ENCODE data around the gene CCDC7. TPM values are rescaled to one million over a fixed set of nuclear protein-coding genes. Genes with fewer than 3 reads are reported as not detected.
"Not testable (repeated sequence)": the region's sequence is repeated elsewhere in the genome, so short reads cannot be mapped to it uniquely, and the experiment has no call there.

Gene CCDC7
- total RNA-seq, 2 experiments from 2014 or later: 28.4 to 34.5 TPM

GRCh38 chr10:32483019-32483502 lies 37.1 kb downstream of the CCDC7 start:
- POLR2A ChIA-PET; ATAC-seq (ENCODE audit: low read depth); H3K4me3 Mint-ChIP-seq; DNase-seq; H3K4me1 Mint-ChIP-seq; H3K27me3 Mint-ChIP-seq; H3K27ac Mint-ChIP-seq: not testable (repeated sequence)
- peaks cover 69% of the 10 kb centered on the region for H3K36me3 Mint-ChIP-seq
- peaks cover 18% of the 10 kb centered on the region for H3K9me3 Mint-ChIP-seq

GRCh38 chr10:32488038-32488437 lies 42.1 kb downstream of the CCDC7 start:
- ATAC-seq (ENCODE audit: low read depth); POLR2A ChIA-PET; H3K4me3 Mint-ChIP-seq; H3K27me3 Mint-ChIP-seq; H3K4me1 Mint-ChIP-seq; H3K27ac Mint-ChIP-seq; DNase-seq: not testable (repeated sequence)
- Mint-ChIP-seq H3K9me3 (peaks cover 20% of the 10 kb centered on the region), H3K36me3 (peaks cover 72% of the 10 kb centered on the region)

DNA sequence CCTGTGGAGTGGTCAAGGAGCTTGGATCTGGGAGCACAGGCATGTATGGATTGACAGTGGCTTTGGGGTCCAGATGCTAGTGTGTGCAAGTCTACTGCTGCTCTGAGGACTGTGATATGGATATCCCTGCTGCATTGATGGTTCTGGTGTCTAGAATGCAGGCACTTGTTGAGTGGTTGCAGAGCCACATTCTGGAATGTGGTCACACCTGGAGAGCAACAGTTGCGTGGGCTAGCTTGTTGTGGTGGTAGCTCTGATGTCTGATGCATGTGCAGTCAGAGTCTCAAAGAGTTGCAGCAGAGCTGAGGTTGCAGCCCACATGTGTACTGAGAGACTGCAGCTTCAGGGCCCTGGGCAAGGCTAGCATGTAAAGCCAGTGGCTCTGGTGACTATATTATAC lies 43.2 kb downstream of the CCDC7 start:
- DNase-seq (peak; percentile 7), ATAC-seq (ENCODE audit: low read depth) (no peak)
- no peaks in the 10 kb centered on the region for H3K27me3 Mint-ChIP-seq
- no peak overlapping the region for H3K4me3 Mint-ChIP-seq
- peaks cover 69% of the 10 kb centered on the region for H3K36me3 Mint-ChIP-seq
- no peak overlapping the region for H3K27ac Mint-ChIP-seq
- no peaks in the 10 kb centered on the region for H3K4me1 Mint-ChIP-seq
- POLR2A ChIA-PET: no interaction called here
- H3K9me3 Mint-ChIP-seq: peaks cover 20% of the 10 kb centered on the region

DNA sequence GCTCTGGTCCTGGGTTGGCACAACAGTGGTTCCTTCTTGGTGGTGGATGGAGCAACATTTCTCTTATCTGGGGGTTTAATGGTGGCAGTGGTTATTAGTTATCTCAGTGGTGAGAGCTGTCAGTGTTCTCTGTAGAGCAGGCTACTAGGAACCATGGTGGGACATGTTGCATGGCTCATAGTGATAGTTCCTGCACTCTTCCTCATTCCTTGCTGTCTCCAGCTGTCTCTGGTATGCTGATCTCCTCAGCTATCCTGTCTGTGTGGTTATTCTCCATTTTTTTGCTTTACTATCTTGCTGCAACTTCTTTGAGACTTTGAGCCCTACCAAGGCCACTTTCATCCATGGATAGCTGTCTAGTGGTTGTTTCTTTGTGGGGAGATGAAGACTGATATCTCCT lies 44.0 kb downstream of the CCDC7 start:
- H3K36me3 Mint-ChIP-seq: peaks cover 67% of the 10 kb centered on the region
- peaks cover 19% of the 10 kb centered on the region for H3K9me3 Mint-ChIP-seq
- H3K4me1 Mint-ChIP-seq: no peaks in the 10 kb centered on the region
- POLR2A ChIA-PET: no interaction called here
- no peak overlapping the region for H3K4me3 Mint-ChIP-seq
- H3K27ac Mint-ChIP-seq: no peak overlapping the region
- no peak for ATAC-seq (ENCODE audit: low read depth)
- no peaks in the 10 kb centered on the region for H3K27me3 Mint-ChIP-seq
- no peak for DNase-seq

GRCh38 chr10:32494562-32494961 lies 48.6 kb downstream of the CCDC7 start:
- H3K9me3 Mint-ChIP-seq; POLR2A ChIA-PET; H3K27me3 Mint-ChIP-seq; H3K4me3 Mint-ChIP-seq; H3K4me1 Mint-ChIP-seq; DNase-seq; H3K27ac Mint-ChIP-seq; ATAC-seq (ENCODE audit: low read depth): not testable (repeated sequence)
- peaks cover 56% of the 10 kb centered on the region for H3K36me3 Mint-ChIP-seq

- ATAC-seq (ENCODE audit: low read depth); POLR2A ChIA-PET; DNase-seq; H3K4me1 Mint-ChIP-seq; H3K27ac Mint-ChIP-seq; H3K4me3 Mint-ChIP-seq; H3K27me3 Mint-ChIP-seq: not testable (repeated sequence)
- Mint-ChIP-seq H3K36me3 (peaks cover 51% of the 10 kb centered on the region), H3K9me3 (peaks cover 13% of the 10 kb centered on the region)
These were observed 54.2 kb downstream of the CCDC7 start for GRCh38 chr10:32500136-32500535.

GRCh38 chr10:32501906-32502305 lies 56.0 kb downstream of the CCDC7 start:
- Mint-ChIP-seq H3K36me3 (peaks cover 51% of the 10 kb centered on the region), H3K27me3 (no peaks in the 10 kb centered on the region), H3K4me1 (no peaks in the 10 kb centered on the region), H3K4me3 (no peak overlapping the region), H3K27ac (no peak overlapping the region), H3K9me3 (peaks cover 16% of the 10 kb centered on the region)
- ATAC-seq (ENCODE audit: low read depth) (no peak), DNase-seq (no peak)
- POLR2A ChIA-PET: no interaction called here

DNA sequence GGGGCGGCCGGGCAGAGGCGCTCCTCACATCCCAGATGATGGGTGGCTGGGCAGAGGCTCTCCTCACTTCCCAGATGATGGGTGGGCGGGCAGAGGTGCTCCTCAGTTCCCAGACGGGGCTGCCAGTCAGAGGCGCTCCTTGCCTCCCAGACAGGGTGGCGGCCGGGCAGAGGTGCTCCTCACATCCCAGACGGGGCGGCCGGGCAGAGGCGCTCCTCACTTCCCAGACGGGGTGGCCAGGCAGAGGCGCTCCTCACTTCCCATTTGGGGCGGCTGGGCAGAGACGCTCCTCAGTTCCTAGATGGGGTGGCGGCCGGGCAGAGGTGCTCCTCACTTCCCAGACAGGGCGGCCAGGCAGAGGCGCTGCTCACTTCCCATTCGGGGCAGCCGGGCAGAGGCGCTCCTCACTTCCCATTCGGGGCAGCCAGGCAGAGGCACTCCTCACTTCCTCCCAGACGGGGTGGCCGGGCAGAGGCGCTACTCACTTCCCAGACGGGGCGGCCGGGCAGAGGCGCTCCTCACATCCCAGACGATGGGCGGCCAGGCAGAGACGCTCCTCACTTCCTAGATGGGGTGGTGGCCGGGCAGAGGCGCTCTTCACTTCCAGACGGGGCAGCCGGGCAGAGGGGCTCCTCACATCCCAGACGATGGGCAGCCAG lies 60.0 kb downstream of the CCDC7 start:
- POLR2A ChIA-PET; H3K27me3 Mint-ChIP-seq; DNase-seq; H3K4me1 Mint-ChIP-seq; ATAC-seq (ENCODE audit: low read depth); H3K4me3 Mint-ChIP-seq; H3K27ac Mint-ChIP-seq: not testable (repeated sequence)
- H3K9me3 Mint-ChIP-seq: peaks cover 12% of the 10 kb centered on the region
- peaks cover 36% of the 10 kb centered on the region for H3K36me3 Mint-ChIP-seq

DNA sequence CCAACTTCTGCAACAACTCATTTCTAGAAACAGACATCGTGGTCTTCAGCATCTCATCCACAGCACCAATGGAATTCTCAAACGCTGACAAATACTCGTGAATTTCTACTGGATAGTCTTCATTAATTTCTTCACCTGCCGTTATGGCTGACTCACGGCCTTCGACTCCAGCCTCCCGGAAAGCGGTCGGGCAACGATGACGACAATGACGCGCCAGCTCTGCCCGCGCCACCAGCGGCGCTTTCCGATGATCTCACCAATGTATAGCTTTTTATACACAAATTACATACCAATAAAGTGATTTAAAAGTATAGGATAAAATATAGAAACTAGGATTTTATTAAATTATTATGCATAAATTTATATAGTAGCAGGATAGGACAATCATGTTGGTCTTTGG lies 65.7 kb downstream of the CCDC7 start:
- POLR2A ChIA-PET: no interaction called here
- Mint-ChIP-seq H3K9me3 (peaks cover 2% of the 10 kb centered on the region), H3K4me3 (no peak overlapping the region), H3K27ac (no peak overlapping the region), H3K36me3 (peaks cover 13% of the 10 kb centered on the region), H3K27me3 (no peaks in the 10 kb centered on the region), H3K4me1 (no peaks in the 10 kb centered on the region)
- DNase-seq (no peak), ATAC-seq (ENCODE audit: low read depth) (no peak)

- Mint-ChIP-seq H3K4me3 (no peak overlapping the region), H3K9me3 (peaks cover 7% of the 10 kb centered on the region), H3K36me3 (peaks cover 11% of the 10 kb centered on the region), H3K27ac (no peak overlapping the region), H3K4me1 (peaks cover under 1% of the 10 kb centered on the region), H3K27me3 (no peaks in the 10 kb centered on the region)
- no peak for DNase-seq
- no peak for ATAC-seq (ENCODE audit: low read depth)
- POLR2A ChIA-PET: no interaction called here
These were observed 70.9 kb downstream of the CCDC7 start for GRCh38 chr10:32516567-32517495.

GRCh38 chr10:32530231-32530630 lies 84.3 kb downstream of the CCDC7 start:
- POLR2A ChIA-PET: no interaction called here
- Mint-ChIP-seq H3K27me3 (no peaks in the 10 kb centered on the region), H3K27ac (no peak overlapping the region), H3K4me1 (no peaks in the 10 kb centered on the region), H3K9me3 (peaks cover 5% of the 10 kb centered on the region), H3K4me3 (no peak overlapping the region), H3K36me3 (peaks cover 12% of the 10 kb centered on the region)
- no peak for DNase-seq
- ATAC-seq (ENCODE audit: low read depth): no peak

DNA sequence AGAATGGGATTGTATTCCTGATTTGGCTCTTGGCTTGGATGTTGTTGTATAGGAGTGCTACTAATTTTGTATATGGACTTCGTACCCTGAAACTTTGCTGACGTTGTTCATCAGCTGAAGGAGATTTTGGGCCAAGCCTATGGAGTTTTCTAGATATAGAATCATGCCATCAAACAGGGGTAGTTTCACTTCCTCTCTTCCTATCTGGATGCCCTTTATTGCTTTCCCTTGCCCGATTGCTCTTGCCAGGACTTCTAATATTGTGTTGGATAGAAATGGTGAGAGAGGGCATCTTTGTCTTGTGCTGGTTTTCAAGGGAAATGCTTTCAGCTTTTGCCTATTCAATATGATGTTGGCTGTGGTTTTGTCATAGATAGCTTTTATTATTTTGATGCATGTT lies 92.3 kb downstream of the CCDC7 start:
- POLR2A ChIA-PET: no interaction called here
- peaks cover 16% of the 10 kb centered on the region for H3K36me3 Mint-ChIP-seq
- peaks cover 12% of the 10 kb centered on the region for H3K9me3 Mint-ChIP-seq
- ATAC-seq (ENCODE audit: low read depth) (no peak), DNase-seq (no peak)
- H3K4me1 Mint-ChIP-seq: no peaks in the 10 kb centered on the region
- no peak overlapping the region for H3K27ac Mint-ChIP-seq
- H3K27me3 Mint-ChIP-seq: no peaks in the 10 kb centered on the region
- no peak overlapping the region for H3K4me3 Mint-ChIP-seq

GRCh38 chr10:32540691-32541470 lies 94.9 kb downstream of the CCDC7 start:
- ATAC-seq (ENCODE audit: low read depth) (no peak), DNase-seq (no peak)
- no peaks in the 10 kb centered on the region for H3K4me1 Mint-ChIP-seq
- H3K9me3 Mint-ChIP-seq: peaks cover 4% of the 10 kb centered on the region
- POLR2A ChIA-PET: no interaction called here
- no peak overlapping the region for H3K4me3 Mint-ChIP-seq
- no peaks in the 10 kb centered on the region for H3K27me3 Mint-ChIP-seq
- peak overlapping the region; percentile 14 for H3K27ac Mint-ChIP-seq
- peaks cover 11% of the 10 kb centered on the region for H3K36me3 Mint-ChIP-seq

Measured in activated naive CD8-positive, alpha-beta T cell treated with anti-CD3 and anti-CD28 coated beads, Interleukin-2, amount 10 ng/mL, durations not matched to agents 7 days and 5 days (primary cell).